Mononuclear cell (primary cell): ENCODE results near the gene LAPTM4A. TPM values are rescaled to one million over a fixed set of nuclear protein-coding genes. Genes with fewer than 3 reads are reported as not detected.

Source experiments
- H3K27me3 ChIP-seq: 2 replicates; pipeline ENCODE4 v1.6.0; 2011; ENCODE audit warnings: low read length, control low read depth; ENCODE audit not compliant: insufficient read depth
- H3K4me1 ChIP-seq: 2 replicates; pipeline ENCODE4 v1.5.1; 2011; ENCODE audit warnings: mild to moderate bottlenecking, low read length, control low read depth; ENCODE audit not compliant: insufficient read depth
- H3K4me3 ChIP-seq: 2 replicates; pipeline ENCODE4 v1.5.1; 2011; ENCODE audit warnings: mild to moderate bottlenecking, low read length, moderate library complexity
- H3K9me3 ChIP-seq: 2 replicates; pipeline ENCODE4 v1.5.1; 2011; ENCODE audit warnings: low read depth, mild to moderate bottlenecking, control low read depth, low read length
- total RNA-seq: library from RNA; depleted of rRNA; stranded (reverse); fragments of >200 nt; gene quantifications from one replicate; pipeline ENCODE4 v1.2.3, GENCODE V29; 2012

LAPTM4A gene
- total RNA-seq, 1 donor: 90.9 TPM

DNA sequence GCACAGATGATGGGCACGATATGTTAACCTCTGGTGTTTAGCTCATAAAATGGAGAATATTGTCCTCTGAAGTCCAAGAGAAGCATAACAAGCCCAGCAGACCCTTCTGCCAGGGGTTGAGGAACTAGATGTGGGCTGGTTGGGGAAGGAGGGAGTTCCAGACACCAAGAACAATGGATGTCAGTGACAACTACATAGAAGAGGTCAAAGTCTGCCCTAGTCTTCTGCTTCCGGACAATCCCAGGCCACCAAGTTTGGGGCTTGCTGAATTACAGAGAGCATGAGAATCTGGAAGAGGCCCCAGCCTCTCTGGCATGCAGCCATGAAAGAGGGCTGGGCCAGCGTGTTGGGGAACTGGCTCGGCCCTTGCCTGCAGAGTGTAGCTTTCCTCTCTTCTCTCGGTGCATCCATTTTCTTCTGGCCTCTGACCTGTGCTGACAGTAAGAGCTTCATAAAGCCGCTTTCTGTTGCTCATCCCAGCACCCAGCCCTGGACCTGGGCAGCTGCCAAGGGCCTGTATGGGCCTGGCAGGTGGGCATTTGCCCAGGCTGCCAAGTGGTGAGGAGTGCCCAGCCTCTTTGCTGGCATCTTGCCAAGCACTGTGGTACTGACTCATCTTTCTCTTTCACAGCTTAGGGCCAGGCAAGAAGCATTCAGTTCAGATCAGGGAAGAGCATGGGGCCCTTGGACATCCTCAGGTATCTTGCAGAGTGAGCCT lies 14.6 kb upstream of the LAPTM4A start:
- Histone ChIP-seq H3K4me3 (no peak overlapping the region), H3K27me3 (no peaks in the 10 kb centered on the region), H3K9me3 (no peaks in the 10 kb centered on the region), H3K4me1 (no peaks in the 10 kb centered on the region)

DNA sequence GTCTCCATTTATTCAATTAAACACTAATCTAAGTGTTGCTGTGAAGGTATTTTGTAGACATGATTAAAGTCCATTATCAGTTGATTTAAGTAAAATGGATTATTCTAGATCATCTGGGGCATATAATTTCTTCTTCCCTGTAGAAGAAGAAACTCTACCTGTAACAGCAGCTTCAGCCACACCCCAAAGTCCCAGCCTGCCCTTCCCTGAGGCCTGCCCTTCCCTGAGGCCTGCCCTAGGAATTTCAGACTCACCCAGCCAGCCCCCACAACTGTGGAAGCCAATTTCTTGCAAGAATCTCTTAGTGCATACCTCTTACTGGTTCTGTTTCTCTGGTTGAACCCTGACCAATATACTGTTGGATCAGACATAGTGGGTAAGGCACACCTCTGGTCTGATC lies 13.4 kb upstream of the LAPTM4A start:
- no peak overlapping the region for H3K4me3 ChIP-seq
- H3K9me3 ChIP-seq: no peaks in the 10 kb centered on the region
- H3K4me1 ChIP-seq: no peaks in the 10 kb centered on the region
- H3K27me3 ChIP-seq: peaks cover 3% of the 10 kb centered on the region

DNA sequence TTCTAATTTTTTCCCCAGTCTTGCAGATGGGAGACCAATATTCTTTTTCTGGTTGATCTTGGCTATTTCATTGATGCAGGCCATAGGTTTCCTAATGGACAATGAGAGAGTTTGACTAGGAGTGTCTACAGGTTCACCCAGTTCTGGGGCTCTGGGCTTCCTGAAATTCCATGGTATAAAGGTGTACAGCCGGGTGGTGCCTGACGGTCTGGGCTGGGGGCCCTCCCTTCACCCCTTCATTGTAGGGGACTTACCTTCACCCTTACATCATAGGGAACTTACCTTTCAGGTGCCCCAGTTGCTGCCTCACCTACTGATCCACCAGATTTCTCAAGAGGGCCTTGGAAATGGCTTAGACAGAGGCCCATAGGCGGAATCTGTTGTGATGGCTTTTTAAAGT lies 13.0 kb upstream of the LAPTM4A start:
- no peaks in the 10 kb centered on the region for H3K9me3 ChIP-seq
- H3K27me3 ChIP-seq: peaks cover 7% of the 10 kb centered on the region
- no peak overlapping the region for H3K4me3 ChIP-seq
- H3K4me1 ChIP-seq: no peaks in the 10 kb centered on the region

DNA sequence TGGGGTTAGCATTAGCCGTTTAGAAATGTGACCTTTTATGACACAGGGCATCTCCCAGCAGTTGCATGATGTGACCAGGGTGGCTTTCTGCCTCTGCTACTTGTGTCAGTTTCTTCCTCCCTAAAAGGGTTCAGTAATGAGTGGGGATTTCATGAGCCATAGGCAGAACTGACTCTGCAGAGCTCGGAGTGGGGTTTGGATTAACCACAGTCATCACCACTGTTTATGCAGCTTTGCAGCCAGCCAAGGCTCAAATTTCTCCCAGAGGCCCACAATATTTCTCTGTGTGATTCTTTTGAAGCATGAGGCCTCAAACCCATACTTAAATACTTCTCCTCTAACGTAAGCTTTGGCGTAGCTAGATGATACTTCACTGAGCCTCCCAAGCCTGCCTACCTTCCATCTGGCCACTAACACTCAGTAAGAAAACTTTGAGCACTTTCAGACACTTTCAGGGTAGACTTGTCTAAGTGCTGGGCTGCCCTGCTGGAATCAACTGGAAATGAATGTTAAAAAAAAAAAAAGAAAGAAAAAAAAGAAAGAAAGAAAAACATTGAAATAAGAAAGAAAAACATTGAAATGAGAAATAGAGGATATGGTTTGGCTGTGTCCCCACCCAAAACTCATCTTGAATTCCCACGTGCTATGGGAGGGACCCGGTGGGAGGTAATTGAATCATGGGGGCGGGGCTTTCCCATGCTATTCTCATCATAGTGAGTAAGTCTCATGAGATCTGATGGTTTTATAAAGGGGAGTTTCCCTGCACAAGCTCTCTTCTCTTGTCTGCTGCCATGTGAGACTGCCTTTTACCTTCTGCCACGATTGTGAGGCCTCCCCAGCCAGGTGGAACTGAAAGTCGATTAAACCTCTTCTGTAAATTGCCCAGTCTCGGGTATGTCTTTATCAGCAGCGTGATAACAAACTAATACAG lies 11.5 kb upstream of the LAPTM4A start:
- Histone ChIP-seq H3K4me3 (no peak overlapping the region), H3K9me3 (no peaks in the 10 kb centered on the region), H3K4me1 (no peaks in the 10 kb centered on the region), H3K27me3 (peaks cover 18% of the 10 kb centered on the region)

DNA sequence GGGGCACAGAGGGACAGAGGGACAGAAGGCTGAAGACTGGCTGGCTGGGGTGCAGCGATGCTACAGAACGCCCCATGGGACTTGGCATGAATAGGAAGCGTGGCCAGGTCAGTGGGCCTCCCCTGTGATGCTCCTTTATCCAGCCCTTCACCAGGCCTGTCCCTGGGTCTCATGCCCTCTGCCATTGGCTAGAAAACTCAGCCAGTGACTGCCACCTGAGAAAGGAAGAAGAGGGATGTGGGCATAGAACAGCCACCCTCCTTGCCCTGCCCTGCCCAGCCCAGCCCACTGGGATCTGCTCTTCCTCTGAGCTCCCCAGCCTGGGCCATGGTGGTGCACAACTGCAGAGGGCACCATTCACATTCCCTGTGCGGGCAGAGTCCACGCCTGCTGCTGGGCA lies 10.5 kb upstream of the LAPTM4A start:
- H3K9me3 ChIP-seq: no peaks in the 10 kb centered on the region
- H3K4me3 ChIP-seq: no peak overlapping the region
- no peaks in the 10 kb centered on the region for H3K4me1 ChIP-seq
- peaks cover 24% of the 10 kb centered on the region for H3K27me3 ChIP-seq

DNA sequence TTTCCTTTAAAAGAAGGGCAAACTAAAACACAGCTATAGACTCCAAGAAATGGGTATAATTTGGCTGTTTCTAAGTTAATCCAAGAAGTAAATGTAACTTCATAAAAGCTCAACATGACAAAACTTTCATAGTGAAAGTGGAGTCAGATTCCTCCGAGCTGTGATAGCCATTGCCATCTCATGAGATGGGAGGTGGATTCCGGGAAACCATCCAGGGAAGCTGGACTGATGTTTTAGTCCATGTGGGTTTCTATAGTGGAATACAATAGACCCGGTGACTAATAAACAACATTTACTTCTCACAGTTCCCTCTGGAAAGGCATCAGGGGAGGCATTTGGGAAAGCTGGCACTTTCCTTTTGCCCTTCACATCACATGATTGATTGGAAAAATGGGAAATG lies 10.0 kb upstream of the LAPTM4A start:
- Histone ChIP-seq H3K27me3 (peaks cover 29% of the 10 kb centered on the region), H3K4me3 (no peak overlapping the region), H3K9me3 (no peaks in the 10 kb centered on the region), H3K4me1 (no peaks in the 10 kb centered on the region)

DNA sequence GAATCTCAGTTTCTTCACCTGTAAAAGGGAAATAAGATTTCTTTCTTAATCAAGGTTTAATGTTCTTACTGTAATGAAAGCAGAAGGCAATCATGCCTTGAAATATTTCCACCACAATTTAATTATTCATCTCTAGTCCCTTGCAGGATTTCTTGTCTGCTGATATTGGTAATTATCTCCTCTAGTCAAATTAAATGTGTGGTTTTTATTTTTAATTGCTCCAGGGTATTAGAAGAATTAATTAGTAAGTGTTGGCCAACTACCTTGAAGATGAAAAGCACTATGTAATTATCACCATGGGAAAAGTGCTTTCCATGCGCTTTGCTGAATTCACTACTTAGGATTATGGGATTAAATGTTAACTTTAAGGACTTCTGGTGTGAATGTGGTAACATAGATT lies 8.7 kb upstream of the LAPTM4A start:
- H3K27me3 ChIP-seq: peaks cover 41% of the 10 kb centered on the region
- H3K4me3 ChIP-seq: no peak overlapping the region
- H3K9me3 ChIP-seq: no peaks in the 10 kb centered on the region
- no peaks in the 10 kb centered on the region for H3K4me1 ChIP-seq

DNA sequence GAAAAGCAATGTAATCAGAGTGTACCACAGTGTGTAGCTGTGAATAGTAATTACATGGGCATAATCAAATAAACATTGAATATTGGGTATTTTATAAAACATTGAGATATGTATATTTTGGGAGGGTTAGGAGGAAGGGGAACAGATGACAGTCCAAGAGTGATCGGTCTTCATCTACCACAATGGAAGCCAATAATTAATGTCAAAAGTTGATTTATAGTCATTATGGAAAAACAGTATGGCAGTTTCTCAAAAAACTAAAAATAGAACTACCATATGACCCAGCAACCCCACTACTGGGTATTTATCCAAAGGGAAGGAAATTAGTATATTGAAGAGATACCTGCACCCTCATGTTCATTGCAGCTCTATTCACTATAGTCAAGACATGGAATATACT lies 5.8 kb upstream of the LAPTM4A start:
- Histone ChIP-seq H3K27me3 (peaks cover 54% of the 10 kb centered on the region), H3K4me3 (no peak overlapping the region), H3K9me3 (no peaks in the 10 kb centered on the region), H3K4me1 (peaks cover 9% of the 10 kb centered on the region)

DNA sequence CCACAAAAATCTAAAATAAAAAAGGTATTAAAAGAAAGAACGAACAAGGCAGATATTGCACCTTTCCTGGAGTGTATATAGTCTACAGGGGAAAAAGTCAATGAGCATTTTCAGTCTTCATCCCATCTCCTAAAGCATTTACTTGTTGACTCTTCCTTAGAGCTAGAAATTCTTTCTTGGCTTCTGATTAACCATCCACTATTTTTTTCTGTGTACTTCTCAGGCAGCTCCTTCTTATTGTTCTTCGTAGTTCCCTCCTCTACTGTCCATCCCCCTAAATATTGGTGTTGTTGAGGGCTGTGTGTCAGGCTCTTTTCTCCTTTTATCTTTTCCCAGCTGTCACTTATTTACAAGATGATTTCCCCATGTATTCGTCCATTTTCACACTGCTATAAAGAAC lies 3.5 kb upstream of the LAPTM4A start:
- Histone ChIP-seq H3K4me3 (no peak overlapping the region), H3K4me1 (peaks cover 13% of the 10 kb centered on the region), H3K9me3 (no peaks in the 10 kb centered on the region), H3K27me3 (peaks cover 51% of the 10 kb centered on the region)

DNA sequence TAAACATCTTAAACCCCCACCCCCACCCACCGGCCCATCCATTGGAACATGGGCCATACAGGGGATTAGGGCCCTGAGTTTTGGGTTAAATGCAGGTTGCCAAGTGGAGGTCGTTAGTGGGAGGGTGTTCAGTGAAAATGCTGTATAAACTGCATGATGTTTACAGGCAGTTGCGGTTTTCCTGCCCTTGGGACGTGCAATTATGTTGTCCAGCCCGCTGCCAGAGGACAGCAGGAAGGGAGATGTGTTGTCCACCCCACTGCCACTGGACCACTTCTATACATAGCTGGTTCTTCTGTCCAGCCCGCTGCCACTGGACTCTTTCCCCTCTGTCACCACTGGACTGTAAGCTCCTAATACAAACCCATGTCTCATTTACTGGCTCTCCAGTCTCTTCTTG lies 2.7 kb upstream of the LAPTM4A start:
- peaks cover 21% of the 10 kb centered on the region for H3K4me1 ChIP-seq
- H3K4me3 ChIP-seq: no peak overlapping the region
- H3K27me3 ChIP-seq: peaks cover 44% of the 10 kb centered on the region
- H3K9me3 ChIP-seq: no peaks in the 10 kb centered on the region

DNA sequence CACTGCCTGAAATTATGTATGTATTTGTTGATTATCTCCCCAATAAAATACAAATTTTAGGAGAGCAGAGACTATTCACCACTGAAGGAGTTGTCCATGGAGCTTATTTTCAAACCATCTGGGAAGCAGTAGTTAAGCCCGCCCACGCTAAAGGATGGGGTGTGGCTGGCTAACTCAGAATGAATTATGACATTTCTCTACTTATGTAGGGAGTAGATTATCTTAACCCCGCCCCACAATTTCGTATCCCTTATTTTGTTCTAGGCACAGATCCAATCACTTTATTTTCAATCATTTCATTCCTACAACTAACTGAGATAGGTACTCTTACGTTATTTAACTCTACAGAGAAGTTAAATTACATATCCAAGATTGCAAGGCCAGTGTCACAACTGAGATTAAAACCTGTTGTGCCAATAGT lies 1.4 kb upstream of the LAPTM4A start:
- peaks cover 36% of the 10 kb centered on the region for H3K27me3 ChIP-seq
- peaks cover 32% of the 10 kb centered on the region for H3K4me1 ChIP-seq
- no peak overlapping the region for H3K4me3 ChIP-seq
- H3K9me3 ChIP-seq: no peaks in the 10 kb centered on the region

DNA sequence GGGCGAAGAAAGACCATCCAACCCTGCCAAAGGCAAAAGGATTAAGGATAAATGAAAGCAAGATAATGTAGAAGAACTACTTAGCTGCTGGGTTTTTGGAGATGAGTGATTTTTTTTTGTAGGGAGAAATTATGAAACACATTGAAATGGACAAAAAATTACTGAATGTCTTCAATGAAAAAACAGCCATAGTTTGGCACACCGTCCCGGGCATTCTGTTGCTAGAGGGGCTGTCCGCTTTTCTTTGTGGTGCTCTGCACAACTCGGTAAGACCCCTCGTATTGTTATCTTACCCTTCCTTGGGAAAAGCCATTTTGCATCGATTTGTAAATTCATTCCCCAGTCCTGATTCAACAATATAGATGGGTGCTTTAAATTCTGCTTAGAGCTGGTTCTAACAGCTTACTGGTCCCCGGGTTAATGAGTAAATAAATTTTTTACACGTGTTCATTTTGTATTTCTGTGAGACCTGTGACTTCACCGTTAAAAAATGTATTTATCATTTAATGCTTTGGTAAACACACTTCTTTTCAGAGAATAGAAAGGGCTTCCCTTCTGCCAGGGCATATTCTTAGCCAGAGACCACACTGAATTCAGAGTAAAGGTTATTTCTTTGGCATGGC lies 912 bp upstream of the LAPTM4A start:
- H3K9me3 ChIP-seq: no peaks in the 10 kb centered on the region
- H3K27me3 ChIP-seq: peaks cover 34% of the 10 kb centered on the region
- H3K4me3 ChIP-seq: peak overlapping the region; percentile 99
- H3K4me1 ChIP-seq: peaks cover 36% of the 10 kb centered on the region

DNA sequence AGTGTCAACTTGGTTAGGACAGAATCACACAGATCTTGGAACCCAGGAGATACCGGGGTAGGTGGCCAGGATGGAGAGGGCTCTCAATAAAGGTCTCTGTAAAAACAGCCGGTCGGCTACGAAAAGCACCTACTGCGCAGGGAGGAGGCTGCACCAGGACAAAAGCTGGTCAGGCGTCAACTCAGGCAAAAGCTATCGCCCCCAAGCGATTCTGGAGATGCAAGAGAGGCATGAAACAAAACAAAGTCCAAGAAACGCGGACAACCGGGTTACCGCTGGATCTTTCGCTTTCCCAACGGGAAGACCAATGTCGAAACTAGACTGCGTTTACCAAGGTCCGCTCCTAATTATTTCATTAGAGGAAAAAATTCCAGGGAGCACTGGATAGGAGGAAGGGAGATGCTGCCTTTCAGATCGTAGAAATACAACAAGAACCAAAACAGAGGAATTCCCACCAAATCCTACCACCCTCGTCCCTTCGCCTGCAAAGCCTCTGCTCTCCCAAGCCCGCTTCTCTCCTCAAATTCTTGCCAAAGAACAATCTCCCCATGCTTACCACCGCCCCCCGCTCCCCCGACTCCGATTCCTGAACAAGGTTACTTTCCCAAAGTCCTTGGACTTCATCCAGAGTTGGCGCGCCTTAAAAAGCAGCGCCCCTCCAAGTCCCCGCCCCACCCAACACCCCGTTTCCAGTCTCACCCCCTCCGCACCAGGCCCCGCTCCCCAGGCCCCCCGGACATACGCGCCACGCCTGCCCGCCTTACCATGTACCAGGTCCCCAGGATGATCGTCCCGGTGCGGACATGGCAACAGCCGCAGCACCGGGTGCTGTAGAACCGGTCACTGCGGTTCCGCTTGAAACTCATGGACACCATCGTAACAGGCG lies 539 bp downstream of the LAPTM4A start:
- Histone ChIP-seq H3K9me3 (no peaks in the 10 kb centered on the region), H3K27me3 (peaks cover 21% of the 10 kb centered on the region), H3K4me3 (peak overlapping the region; percentile 99), H3K4me1 (peaks cover 36% of the 10 kb centered on the region)

DNA sequence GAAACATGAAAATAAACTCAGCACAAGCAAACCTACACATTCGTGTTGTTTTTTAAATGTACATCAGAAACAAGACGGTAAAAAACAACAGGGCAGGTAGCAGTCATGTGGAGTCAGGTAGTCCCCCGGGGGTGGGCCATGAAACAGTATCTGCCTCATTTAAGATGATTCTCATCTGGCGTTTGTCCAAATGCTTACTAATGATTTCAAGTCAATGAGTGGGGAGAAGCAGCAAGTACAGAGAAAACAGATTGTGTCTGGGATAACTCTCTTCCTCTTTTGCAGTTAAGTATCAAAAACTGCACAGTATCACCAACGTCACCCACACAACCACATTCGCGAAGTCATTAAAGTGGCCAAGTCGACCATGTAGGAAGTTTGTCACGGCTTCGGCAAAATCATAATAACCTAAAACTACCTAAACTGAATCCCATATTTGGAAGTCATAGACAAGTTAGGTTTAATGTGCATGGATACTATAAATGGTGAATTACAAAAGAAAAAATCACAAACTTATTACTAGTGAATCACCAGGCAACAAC lies 1.3 kb downstream of the LAPTM4A start:
- peaks cover 14% of the 10 kb centered on the region for H3K27me3 ChIP-seq
- H3K4me1 ChIP-seq: peaks cover 36% of the 10 kb centered on the region
- H3K4me3 ChIP-seq: peak overlapping the region; percentile 99
- no peaks in the 10 kb centered on the region for H3K9me3 ChIP-seq
